K562 (cell line): ENCODE results near the gene SLC9C2. TPM values are rescaled to one million over a fixed set of nuclear protein-coding genes. Genes with fewer than 3 reads are reported as not detected.

Experiments used
- HDAC8 ChIP-seq: fragments of 450-650 bp; IDR thresholded peaks from 2 replicates; pipeline ENCODE4 v1.6.1; 2016; ENCODE audit warnings: mild to moderate bottlenecking, missing genetic modification characterization, moderate library complexity, missing compliant biosample characterization
- RFX7 ChIP-seq: fragments of 250-450 bp; sonication (Bioruptor Pico); IDR thresholded peaks from 2 replicates; pipeline ENCODE4 v1.5.1; 2021; ENCODE audit warnings: mild to moderate bottlenecking
- SETDB1 ChIP-seq: IDR thresholded peaks from one replicate; pipeline ENCODE4 v1.6.1; 2012; ENCODE audit warnings: low read length, control low read depth, inconsistent platforms
- ZNF212 ChIP-seq: fragments of 450-650 bp; formaldehyde crosslinking; IDR thresholded peaks from 2 replicates; pipeline ENCODE4 v1.4.0; 2020; ENCODE audit warnings: mild to moderate bottlenecking
- ZNF76 ChIP-seq: fragments of 250-450 bp; sonication (Bioruptor Pico); IDR thresholded peaks from 2 replicates; pipeline ENCODE4 v1.4.0; 2020; ENCODE audit warnings: mild to moderate bottlenecking, moderate library complexity, borderline replicate concordance
- polyA plus RNA-seq, 8 experiments: library from polyadenylated mRNA; depleted of rRNA in 4 of 8; stranded (reverse) in 5 of 8; unstranded in 3 of 8; fragments of >200 nt; fragmentation: Nextera tagmentation in 2 of 8; fragmentation: Illumina TruSeq in 1 of 8; extraction: Ambion mirVana in 2 of 8; extraction: Trizol in 1 of 8; gene quantifications; 2 replicates each; pipeline versions ENCODE4 v1.2.1 to v1.2.3, GENCODE V29; 2011 to 2014; ENCODE audit warnings: inconsistent platforms in 1 of 8, missing spikeins in 1 of 8
- total RNA-seq, 7 experiments: library from RNA; depleted of rRNA in 6 of 7; stranded (reverse); fragments of >200 nt in 6 of 7; fragmentation: Illumina TruSeq in 2 of 7; extraction: Trizol in 2 of 7; gene quantifications; 2 replicates each; pipeline versions ENCODE4 v1.2.1 to v1.2.3, GENCODE V29; 2011 to 2021; ENCODE audit warnings: low replicate concordance in 1 of 7
- TF ChIP-seq, protein P1 (sequence below): fragments of 250-450 bp; sonication (Bioruptor Pico); IDR thresholded peaks from 2 replicates; pipeline ENCODE4 v1.9.0; 2021; ENCODE audit warnings: mild to moderate bottlenecking, inconsistent platforms
- TF ChIP-seq, protein P2 (sequence below), 2 experiments: fragments of 450-650 bp in 1 of 2; sonication (generic) in 1 of 2; formaldehyde crosslinking in 1 of 2; IDR thresholded peaks; 2 replicates each; pipeline versions ENCODE4 v1.7.1 to v1.9.0; 2016 to 2022; ENCODE audit warnings: inconsistent platforms in 1 of 2, mild to moderate bottlenecking in 1 of 2, missing genetic modification reagents in 1 of 2
- TF ChIP-seq, protein P3 (sequence below): sonication (generic); formaldehyde crosslinking; IDR thresholded peaks from 2 replicates; pipeline ENCODE4 v1.8.0; 2022; ENCODE audit warnings: mild to moderate bottlenecking, missing genetic modification reagents
- TF ChIP-seq, protein P4 (sequence below), 2 experiments: fragments of 250-450 bp in 1 of 2; fragments of 450-650 bp in 1 of 2; sonication (Bioruptor Pico) in 1 of 2; IDR thresholded peaks; 2 replicates each; pipeline versions ENCODE4 v1.6.1 to v1.8.0; 2016 to 2021; ENCODE audit warnings: mild to moderate bottlenecking in 2 of 2, moderate library complexity in 2 of 2, missing compliant biosample characterization in 1 of 2, missing genetic modification characterization in 1 of 2

The SLC9C2 gene
- total and polyA plus RNA-seq, 9 of the 15 experiments (the other 6 are each of a cell fraction or from before 2014, with no cell fraction given) = 0.11 to 0.22 (median 0.15) TPM; not detected in 5

DNA sequence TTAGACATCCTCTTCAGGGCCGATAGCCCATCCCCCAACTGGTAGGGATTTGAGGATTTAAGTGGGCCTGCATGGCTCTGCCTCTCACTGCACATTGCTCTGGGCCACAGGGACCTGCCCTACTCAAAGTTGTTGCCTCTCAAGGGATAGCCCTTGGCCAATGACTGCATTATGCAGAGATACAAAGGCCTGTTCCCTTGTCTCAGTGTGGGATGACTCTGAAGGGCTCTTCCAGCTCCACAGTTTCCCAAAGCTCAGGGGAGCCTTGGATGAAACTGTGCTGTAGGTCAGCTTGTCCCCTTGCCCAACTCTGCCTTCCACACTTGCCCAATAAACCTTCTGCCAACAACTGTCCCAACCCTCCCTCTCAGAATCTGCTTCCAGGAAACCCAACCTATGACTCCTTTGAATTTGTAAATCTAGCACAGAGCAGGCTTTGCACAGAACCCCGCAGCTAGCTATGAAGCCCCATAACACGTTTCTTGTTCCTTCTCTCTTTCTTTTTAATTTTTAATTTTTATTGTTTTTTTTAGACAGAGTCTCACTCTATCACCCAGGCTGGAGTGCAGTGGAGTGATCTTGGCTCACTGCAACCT lies 42.5 kb downstream of the SLC9C2 start (continued):
- TF ChIP-seq, protein P1, sequence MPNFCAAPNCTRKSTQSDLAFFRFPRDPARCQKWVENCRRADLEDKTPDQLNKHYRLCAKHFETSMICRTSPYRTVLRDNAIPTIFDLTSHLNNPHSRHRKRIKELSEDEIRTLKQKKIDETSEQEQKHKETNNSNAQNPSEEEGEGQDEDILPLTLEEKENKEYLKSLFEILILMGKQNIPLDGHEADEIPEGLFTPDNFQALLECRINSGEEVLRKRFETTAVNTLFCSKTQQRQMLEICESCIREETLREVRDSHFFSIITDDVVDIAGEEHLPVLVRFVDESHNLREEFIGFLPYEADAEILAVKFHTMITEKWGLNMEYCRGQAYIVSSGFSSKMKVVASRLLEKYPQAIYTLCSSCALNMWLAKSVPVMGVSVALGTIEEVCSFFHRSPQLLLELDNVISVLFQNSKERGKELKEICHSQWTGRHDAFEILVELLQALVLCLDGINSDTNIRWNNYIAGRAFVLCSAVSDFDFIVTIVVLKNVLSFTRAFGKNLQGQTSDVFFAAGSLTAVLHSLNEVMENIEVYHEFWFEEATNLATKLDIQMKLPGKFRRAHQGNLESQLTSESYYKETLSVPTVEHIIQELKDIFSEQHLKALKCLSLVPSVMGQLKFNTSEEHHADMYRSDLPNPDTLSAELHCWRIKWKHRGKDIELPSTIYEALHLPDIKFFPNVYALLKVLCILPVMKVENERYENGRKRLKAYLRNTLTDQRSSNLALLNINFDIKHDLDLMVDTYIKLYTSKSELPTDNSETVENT (CRISPR knock-in tag) = no peak
- TF ChIP-seq ZNF76 (CRISPR knock-in tag) = no peak
- no peak for TF ChIP-seq ZNF212 (CRISPR knock-in tag)
- TF ChIP-seq, protein P2, sequence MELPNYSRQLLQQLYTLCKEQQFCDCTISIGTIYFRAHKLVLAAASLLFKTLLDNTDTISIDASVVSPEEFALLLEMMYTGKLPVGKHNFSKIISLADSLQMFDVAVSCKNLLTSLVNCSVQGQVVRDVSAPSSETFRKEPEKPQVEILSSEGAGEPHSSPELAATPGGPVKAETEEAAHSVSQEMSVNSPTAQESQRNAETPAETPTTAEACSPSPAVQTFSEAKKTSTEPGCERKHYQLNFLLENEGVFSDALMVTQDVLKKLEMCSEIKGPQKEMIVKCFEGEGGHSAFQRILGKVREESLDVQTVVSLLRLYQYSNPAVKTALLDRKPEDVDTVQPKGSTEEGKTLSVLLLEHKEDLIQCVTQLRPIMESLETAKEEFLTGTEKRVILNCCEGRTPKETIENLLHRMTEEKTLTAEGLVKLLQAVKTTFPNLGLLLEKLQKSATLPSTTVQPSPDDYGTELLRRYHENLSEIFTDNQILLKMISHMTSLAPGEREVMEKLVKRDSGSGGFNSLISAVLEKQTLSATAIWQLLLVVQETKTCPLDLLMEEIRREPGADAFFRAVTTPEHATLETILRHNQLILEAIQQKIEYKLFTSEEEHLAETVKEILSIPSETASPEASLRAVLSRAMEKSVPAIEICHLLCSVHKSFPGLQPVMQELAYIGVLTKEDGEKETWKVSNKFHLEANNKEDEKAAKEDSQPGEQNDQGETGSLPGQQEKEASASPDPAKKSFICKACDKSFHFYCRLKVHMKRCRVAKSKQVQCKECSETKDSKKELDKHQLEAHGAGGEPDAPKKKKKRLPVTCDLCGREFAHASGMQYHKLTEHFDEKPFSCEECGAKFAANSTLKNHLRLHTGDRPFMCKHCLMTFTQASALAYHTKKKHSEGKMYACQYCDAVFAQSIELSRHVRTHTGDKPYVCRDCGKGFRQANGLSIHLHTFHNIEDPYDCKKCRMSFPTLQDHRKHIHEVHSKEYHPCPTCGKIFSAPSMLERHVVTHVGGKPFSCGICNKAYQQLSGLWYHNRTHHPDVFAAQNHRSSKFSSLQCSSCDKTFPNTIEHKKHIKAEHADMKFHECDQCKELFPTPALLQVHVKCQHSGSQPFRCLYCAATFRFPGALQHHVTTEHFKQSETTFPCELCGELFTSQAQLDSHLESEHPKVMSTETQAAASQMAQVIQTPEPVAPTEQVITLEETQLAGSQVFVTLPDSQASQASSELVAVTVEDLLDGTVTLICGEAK (IDR thresholded peaks at IDR 0.05) = no peak
- TF ChIP-seq, protein P2 (CRISPR knock-in tag; IDR thresholded peaks at IDR 0.05) = no peak
- TF ChIP-seq, protein P3, sequence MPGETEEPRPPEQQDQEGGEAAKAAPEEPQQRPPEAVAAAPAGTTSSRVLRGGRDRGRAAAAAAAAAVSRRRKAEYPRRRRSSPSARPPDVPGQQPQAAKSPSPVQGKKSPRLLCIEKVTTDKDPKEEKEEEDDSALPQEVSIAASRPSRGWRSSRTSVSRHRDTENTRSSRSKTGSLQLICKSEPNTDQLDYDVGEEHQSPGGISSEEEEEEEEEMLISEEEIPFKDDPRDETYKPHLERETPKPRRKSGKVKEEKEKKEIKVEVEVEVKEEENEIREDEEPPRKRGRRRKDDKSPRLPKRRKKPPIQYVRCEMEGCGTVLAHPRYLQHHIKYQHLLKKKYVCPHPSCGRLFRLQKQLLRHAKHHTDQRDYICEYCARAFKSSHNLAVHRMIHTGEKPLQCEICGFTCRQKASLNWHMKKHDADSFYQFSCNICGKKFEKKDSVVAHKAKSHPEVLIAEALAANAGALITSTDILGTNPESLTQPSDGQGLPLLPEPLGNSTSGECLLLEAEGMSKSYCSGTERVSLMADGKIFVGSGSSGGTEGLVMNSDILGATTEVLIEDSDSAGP = no peak
- TF ChIP-seq HDAC8 (tag) = no peak
- TF ChIP-seq RFX7 (CRISPR knock-in tag) = no peak
- TF ChIP-seq SETDB1 = no peak
- TF ChIP-seq, protein P4, sequence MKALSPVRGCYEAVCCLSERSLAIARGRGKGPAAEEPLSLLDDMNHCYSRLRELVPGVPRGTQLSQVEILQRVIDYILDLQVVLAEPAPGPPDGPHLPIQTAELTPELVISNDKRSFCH (CRISPR knock-in tag; IDR thresholded peaks at IDR 0.05) = no peak
- TF ChIP-seq, protein P4 (tag; IDR thresholded peaks at IDR 0.05) = no peak
